Measurements from ENCODE around the gene SFRP5. TPM values are rescaled to one million over a fixed set of nuclear protein-coding genes. Genes with fewer than 3 reads are reported as not detected.

SFRP5 gene
- total RNA-seq, 1 donor from 2014 or later, result 0.16 TPM

DNA sequence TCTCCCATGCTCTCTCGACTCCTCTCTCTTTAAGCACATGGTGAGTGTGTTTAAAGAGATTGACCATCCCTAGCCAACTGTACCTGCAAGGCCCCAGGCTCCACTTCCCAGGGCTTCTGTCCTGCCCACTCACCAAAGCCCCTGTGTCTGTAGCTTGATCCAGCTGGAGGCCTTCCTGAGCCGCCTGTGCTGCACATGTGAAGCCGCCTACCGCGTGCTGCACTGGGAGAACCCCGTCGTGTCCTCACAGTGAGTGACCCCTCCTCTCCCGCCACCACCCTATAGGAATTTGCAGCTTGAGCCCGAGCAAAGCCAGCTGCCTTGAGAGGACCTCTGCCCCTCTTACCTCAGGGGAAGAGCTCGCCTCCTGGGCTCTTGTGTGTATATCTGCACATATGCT is 23.7 kb downstream of the SFRP5 start:
- H3K27ac ChIP-seq (ENCODE audit: low read depth, low read length), result no peak overlapping the region
- peaks cover 17% of the 10 kb centered on the region for H3K79me2 ChIP-seq (ENCODE audit: insufficient read depth, low read length)
- H4K20me1 ChIP-seq (ENCODE audit: insufficient read depth, low read length), result peaks cover 26% of the 10 kb centered on the region
- no peak overlapping the region for H3K9ac ChIP-seq (ENCODE audit: low read length)
- Mint-ChIP-seq H3K4me1 (ENCODE audit: low read depth, unreplicated experiment) (peaks cover 4% of the 10 kb centered on the region), H3K36me3 (ENCODE audit: low read depth, unreplicated experiment) (peaks cover 25% of the 10 kb centered on the region), H3K4me3 (ENCODE audit: unreplicated experiment) (no peak overlapping the region), H3K27me3 (ENCODE audit: low read depth, unreplicated experiment) (no peaks in the 10 kb centered on the region), H3K27ac (ENCODE audit: unreplicated experiment) (no peak overlapping the region), H3K9me3 (ENCODE audit: unreplicated experiment) (no peaks in the 10 kb centered on the region)
- H3K27me3 ChIP-seq (ENCODE audit: insufficient read depth, low read length), result no peaks in the 10 kb centered on the region
- no peaks in the 10 kb centered on the region for H3K9me3 ChIP-seq (ENCODE audit: insufficient read depth, low read depth, low read length)
- DNase-seq (ENCODE audit: low read depth) (no peak), FAIRE-seq (no peak)
- H3K4me1 ChIP-seq (ENCODE audit: insufficient read depth, low read length), result no peaks in the 10 kb centered on the region
- no peak overlapping the region for H3K4me3 ChIP-seq (ENCODE audit: insufficient read depth, low read depth, low read length)
- H3K4me2 ChIP-seq (ENCODE audit: low read length), result no peak overlapping the region
- no peak for TF ChIP-seq EZH2 (IDR thresholded peaks at IDR 0.05; ENCODE audit: insufficient read depth, low read length)
- no peak for TF ChIP-seq CTCF (IDR thresholded peaks at IDR 0.05; ENCODE audit: insufficient read depth, low read depth, low read length)
- peaks cover 33% of the 10 kb centered on the region for H3K36me3 ChIP-seq (ENCODE audit: insufficient read depth, low read length)
- no peak overlapping the region for H2AFZ ChIP-seq (ENCODE audit: low read depth, low read length)

GRCh38 chr10:97747573-97747972 is 24.2 kb downstream of the SFRP5 start:
- no peaks in the 10 kb centered on the region for H3K27me3 Mint-ChIP-seq (ENCODE audit: low read depth, unreplicated experiment)
- H3K9me3 Mint-ChIP-seq (ENCODE audit: unreplicated experiment), result no peaks in the 10 kb centered on the region
- Histone ChIP-seq H3K36me3 (ENCODE audit: insufficient read depth, low read length) (peaks cover 33% of the 10 kb centered on the region), H3K9ac (ENCODE audit: low read length) (no peak overlapping the region), H2AFZ (ENCODE audit: low read depth, low read length) (no peak overlapping the region), H4K20me1 (ENCODE audit: insufficient read depth, low read length) (peaks cover 30% of the 10 kb centered on the region), H3K4me2 (ENCODE audit: low read length) (no peak overlapping the region), H3K9me3 (ENCODE audit: insufficient read depth, low read depth, low read length) (no peaks in the 10 kb centered on the region), H3K27me3 (ENCODE audit: insufficient read depth, low read length) (no peaks in the 10 kb centered on the region), H3K4me1 (ENCODE audit: insufficient read depth, low read length) (no peaks in the 10 kb centered on the region), H3K4me3 (ENCODE audit: insufficient read depth, low read depth, low read length) (no peak overlapping the region), H3K79me2 (ENCODE audit: insufficient read depth, low read length) (peaks cover 20% of the 10 kb centered on the region), H3K27ac (ENCODE audit: low read depth, low read length) (no peak overlapping the region)
- DNase-seq (ENCODE audit: low read depth) (no peak), FAIRE-seq (no peak)
- no peak overlapping the region for H3K27ac Mint-ChIP-seq (ENCODE audit: unreplicated experiment)
- peaks cover 23% of the 10 kb centered on the region for H3K36me3 Mint-ChIP-seq (ENCODE audit: low read depth, unreplicated experiment)
- no peak overlapping the region for H3K4me3 Mint-ChIP-seq (ENCODE audit: unreplicated experiment)
- H3K4me1 Mint-ChIP-seq (ENCODE audit: low read depth, unreplicated experiment), result peaks cover 4% of the 10 kb centered on the region
- TF ChIP-seq EZH2 (IDR thresholded peaks at IDR 0.05; ENCODE audit: insufficient read depth, low read length) (no peak), CTCF (IDR thresholded peaks at IDR 0.05; ENCODE audit: insufficient read depth, low read depth, low read length) (no peak)

GRCh38 chr10:97744405-97745035 is 27.3 kb downstream of the SFRP5 start:
- peak overlapping the region; percentile 60 for H3K27ac Mint-ChIP-seq (ENCODE audit: unreplicated experiment)
- DNase-seq (ENCODE audit: low read depth) (no peak), FAIRE-seq (no peak)
- peaks cover 1% of the 10 kb centered on the region for H3K9me3 Mint-ChIP-seq (ENCODE audit: unreplicated experiment)
- Histone ChIP-seq H3K36me3 (ENCODE audit: insufficient read depth, low read length) (peaks cover 22% of the 10 kb centered on the region), H3K4me2 (ENCODE audit: low read length) (no peak overlapping the region), H3K27me3 (ENCODE audit: insufficient read depth, low read length) (no peaks in the 10 kb centered on the region), H3K4me1 (ENCODE audit: insufficient read depth, low read length) (no peaks in the 10 kb centered on the region), H3K79me2 (ENCODE audit: insufficient read depth, low read length) (peaks cover 34% of the 10 kb centered on the region), H2AFZ (ENCODE audit: low read depth, low read length) (no peak overlapping the region), H3K27ac (ENCODE audit: low read depth, low read length) (no peak overlapping the region), H3K9me3 (ENCODE audit: insufficient read depth, low read depth, low read length) (no peaks in the 10 kb centered on the region), H4K20me1 (ENCODE audit: insufficient read depth, low read length) (peaks cover 45% of the 10 kb centered on the region), H3K9ac (ENCODE audit: low read length) (no peak overlapping the region), H3K4me3 (ENCODE audit: insufficient read depth, low read depth, low read length) (no peak overlapping the region)
- no peak overlapping the region for H3K4me3 Mint-ChIP-seq (ENCODE audit: unreplicated experiment)
- H3K36me3 Mint-ChIP-seq (ENCODE audit: low read depth, unreplicated experiment), result peaks cover 16% of the 10 kb centered on the region
- H3K4me1 Mint-ChIP-seq (ENCODE audit: low read depth, unreplicated experiment), result peaks cover 8% of the 10 kb centered on the region
- no peaks in the 10 kb centered on the region for H3K27me3 Mint-ChIP-seq (ENCODE audit: low read depth, unreplicated experiment)
- TF ChIP-seq CTCF (IDR thresholded peaks at IDR 0.05; ENCODE audit: insufficient read depth, low read depth, low read length) (no peak), EZH2 (IDR thresholded peaks at IDR 0.05; ENCODE audit: insufficient read depth, low read length) (no peak)

Data from astrocyte (in vitro differentiated cells and primary cell).